ENCODE results near the gene PLCD1.

DNA sequence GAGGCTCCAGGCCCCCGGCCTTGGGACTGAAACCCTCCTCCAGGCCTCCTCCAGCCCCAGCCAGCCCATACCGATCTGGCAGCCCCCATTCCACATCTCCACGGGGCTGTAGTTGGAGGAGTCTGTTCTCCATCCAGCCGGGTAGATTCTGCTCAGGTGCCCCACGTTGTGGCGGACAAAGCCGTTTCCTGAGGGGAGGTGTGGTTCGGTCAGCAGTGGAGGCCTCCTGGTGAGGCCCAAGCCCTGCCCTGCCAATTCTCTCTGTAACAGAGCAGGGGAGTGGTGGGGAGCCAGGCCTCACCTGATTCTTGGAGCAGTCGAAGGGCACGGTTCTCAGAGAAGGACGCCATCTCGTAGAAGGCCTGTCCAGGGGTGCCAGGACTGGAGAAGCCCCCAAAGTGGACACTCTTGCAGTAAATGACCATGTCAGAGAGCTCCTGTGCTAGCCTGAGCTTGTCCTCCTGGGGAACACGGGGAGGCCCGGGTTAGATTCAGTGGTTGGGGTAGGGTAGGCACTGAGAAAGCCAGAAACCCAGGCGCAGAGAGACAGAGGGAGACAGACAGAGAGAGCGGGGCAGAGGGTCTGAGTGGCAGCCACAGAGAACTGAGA is 20.4 kb downstream of the PLCD1 start:
- TF ChIP-seq, protein P1, sequence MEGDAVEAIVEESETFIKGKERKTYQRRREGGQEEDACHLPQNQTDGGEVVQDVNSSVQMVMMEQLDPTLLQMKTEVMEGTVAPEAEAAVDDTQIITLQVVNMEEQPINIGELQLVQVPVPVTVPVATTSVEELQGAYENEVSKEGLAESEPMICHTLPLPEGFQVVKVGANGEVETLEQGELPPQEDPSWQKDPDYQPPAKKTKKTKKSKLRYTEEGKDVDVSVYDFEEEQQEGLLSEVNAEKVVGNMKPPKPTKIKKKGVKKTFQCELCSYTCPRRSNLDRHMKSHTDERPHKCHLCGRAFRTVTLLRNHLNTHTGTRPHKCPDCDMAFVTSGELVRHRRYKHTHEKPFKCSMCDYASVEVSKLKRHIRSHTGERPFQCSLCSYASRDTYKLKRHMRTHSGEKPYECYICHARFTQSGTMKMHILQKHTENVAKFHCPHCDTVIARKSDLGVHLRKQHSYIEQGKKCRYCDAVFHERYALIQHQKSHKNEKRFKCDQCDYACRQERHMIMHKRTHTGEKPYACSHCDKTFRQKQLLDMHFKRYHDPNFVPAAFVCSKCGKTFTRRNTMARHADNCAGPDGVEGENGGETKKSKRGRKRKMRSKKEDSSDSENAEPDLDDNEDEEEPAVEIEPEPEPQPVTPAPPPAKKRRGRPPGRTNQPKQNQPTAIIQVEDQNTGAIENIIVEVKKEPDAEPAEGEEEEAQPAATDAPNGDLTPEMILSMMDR (IDR thresholded peaks at IDR 0.05; ENCODE audit: insufficient read depth, low read depth, low read length) = no peak
- TF ChIP-seq EZH2 (IDR thresholded peaks at IDR 0.05; ENCODE audit: insufficient read depth, low read length) = no peak
